BLaER1 treated with 17β-estradiol and CSF1 and Interleukin-3, amounts not matched to agents 10 nM and 100 nM (cell line): Measurements from ENCODE around the gene RAP1A.
"Not testable (repeated sequence)": the region's sequence is repeated elsewhere in the genome, so short reads cannot be mapped to it uniquely, and the experiment has no call there.

ENCODE experiments used
- H3K27ac ChIP-seq, 11 experiments: shearing (Covaris generic); formaldehyde crosslinking; 2 replicates each; pipeline ENCODE4 v1.8.1; 2022
- H3K27me3 ChIP-seq, 11 experiments: shearing (Covaris generic); formaldehyde crosslinking; 2 replicates each; pipeline ENCODE4 v1.8.1; 2022
- H3K36me3 ChIP-seq, 11 experiments: shearing (Covaris generic); formaldehyde crosslinking; 2 replicates each; pipeline ENCODE4 v1.8.1; 2022
- H3K4me1 ChIP-seq, 10 experiments: shearing (Covaris generic); formaldehyde crosslinking; 2 replicates each; pipeline ENCODE4 v1.8.1; 2022
- H3K4me2 ChIP-seq, 11 experiments: shearing (Covaris generic); formaldehyde crosslinking; 2 replicates each; pipeline ENCODE4 v1.8.1; 2022
- H3K4me3 ChIP-seq, 10 experiments: shearing (Covaris generic); formaldehyde crosslinking; 2 replicates each; pipeline ENCODE4 v1.8.1; 2022
- H3K9ac ChIP-seq, 11 experiments: shearing (Covaris generic); formaldehyde crosslinking; 2 replicates each; pipeline ENCODE4 v1.8.1; 2022
- H3K9me3 ChIP-seq, 11 experiments: shearing (Covaris generic); formaldehyde crosslinking; replicated peaks in 1 of 11; 2 replicates each; pipeline ENCODE4 v1.8.1; 2022
- H4K20me1 ChIP-seq, 11 experiments: shearing (Covaris generic); formaldehyde crosslinking; 2 replicates each; pipeline ENCODE4 v1.8.1; 2022
- Cebpa-rat ChIP-seq, 11 experiments: shearing (Covaris generic); IDR thresholded peaks; 2 replicates each; pipeline ENCODE4 v1.8.1; 2022

Gene RAP1A

GRCh38 chr1:111671852-111672251, 52.3 kb downstream of the RAP1A start:
- TF ChIP-seq Cebpa-rat (IDR thresholded peaks at IDR 0.05) = no peak
- Histone ChIP-seq H3K36me3 (peaks cover 37 to 82% (median 51%) of the 10 kb centered on the region in 11 experiments), H3K4me3 (no peak overlapping the region), H3K4me2 (0 out of 22 replicates have a peak overlapping the region, but pooled peaks of 1 of the 11 experiments have one; percentile 14), H3K4me1 (peaks cover 0 to 22% (median 6%) of the 10 kb centered on the region in 10 experiments; a peak in 13 of 20 replicates), H3K27me3 (no peaks in the 10 kb centered on the region), H3K27ac (no peak overlapping the region), H3K9me3 (peaks cover 32 to 44% (median 36%) of the 10 kb centered on the region in 11 experiments), H4K20me1 (peaks cover 5 to 98% (median 29%) of the 10 kb centered on the region in 11 experiments; a peak in 17 of 22 replicates), H3K9ac (no peak overlapping the region)

GRCh38 chr1:111672331-111672730, 52.7 kb downstream of the RAP1A start:
- no peaks in the 10 kb centered on the region for H3K27me3 ChIP-seq
- H3K27ac ChIP-seq = no peak overlapping the region
- TF ChIP-seq Cebpa-rat (IDR thresholded peaks at IDR 0.05) = no peak
- peaks cover 36 to 49% (median 41%) of the 10 kb centered on the region in 11 experiments for H3K9me3 ChIP-seq
- H3K4me2 ChIP-seq = no peak overlapping the region
- H3K9ac ChIP-seq = no peak overlapping the region
- peaks cover 0 to 17% (median under 1%) of the 10 kb centered on the region in 10 experiments; a peak in 6 of 20 replicates for H3K4me1 ChIP-seq
- peaks cover 2 to 96% (median 24%) of the 10 kb centered on the region in 11 experiments; a peak in 15 of 22 replicates for H4K20me1 ChIP-seq
- peaks cover 38 to 84% (median 55%) of the 10 kb centered on the region in 11 experiments for H3K36me3 ChIP-seq
- no peak overlapping the region for H3K4me3 ChIP-seq

GRCh38 chr1:111677604-111678003, 58.0 kb downstream of the RAP1A start:
- H3K36me3 ChIP-seq = peaks cover 69 to 95% (median 81%) of the 10 kb centered on the region in 11 experiments
- no peaks in the 10 kb centered on the region for H3K4me1 ChIP-seq
- TF ChIP-seq Cebpa-rat (IDR thresholded peaks at IDR 0.05) = no peak
- H3K4me2 ChIP-seq = no peak overlapping the region
- H3K9ac ChIP-seq = no peak overlapping the region
- peaks cover 88 to 99% (median 94%) of the 10 kb centered on the region in 11 experiments for H3K9me3 ChIP-seq
- H3K4me3 ChIP-seq = no peak overlapping the region
- H4K20me1 ChIP-seq = peaks cover 0 to 76% (median 0%) of the 10 kb centered on the region in 11 experiments; a peak in 12 of 22 replicates
- H3K27ac ChIP-seq = no peak overlapping the region
- no peaks in the 10 kb centered on the region for H3K27me3 ChIP-seq

GRCh38 chr1:111679541-111679940, 60.0 kb downstream of the RAP1A start:
- no peak for TF ChIP-seq Cebpa-rat (IDR thresholded peaks at IDR 0.05)
- Histone ChIP-seq H3K4me1 (no peaks in the 10 kb centered on the region), H3K9me3 (peaks cover 98 to 100% (median 100%) of the 10 kb centered on the region in 11 experiments), H3K4me2 (no peak overlapping the region), H3K36me3 (peaks cover 61 to 83% (median 70%) of the 10 kb centered on the region in 11 experiments), H3K27ac (no peak overlapping the region), H4K20me1 (peaks cover 0 to 58% (median 0%) of the 10 kb centered on the region in 11 experiments; a peak in 7 of 22 replicates), H3K27me3 (no peaks in the 10 kb centered on the region), H3K4me3 (peak overlapping the region in 1 of 10 experiments; percentile 14; a peak in 3 of 20 replicates), H3K9ac (no peak overlapping the region)

- peaks cover 55 to 78% (median 63%) of the 10 kb centered on the region in 11 experiments for H3K36me3 ChIP-seq
- H3K4me1 ChIP-seq, H3K9ac ChIP-seq, H3K4me2 ChIP-seq, H3K27me3 ChIP-seq, H3K27ac ChIP-seq: not testable (repeated sequence)
- 0 out of 20 replicates have a peak overlapping the region, but pooled peaks of 1 of the 10 experiments have one; percentile 7 for H3K4me3 ChIP-seq
- peaks cover 0 to 50% (median 0%) of the 10 kb centered on the region in 11 experiments; a peak in 5 of 22 replicates for H4K20me1 ChIP-seq
- H3K9me3 ChIP-seq = peaks cover 98 to 100% (median 100%) of the 10 kb centered on the region in 11 experiments
These were observed 60.7 kb downstream of the RAP1A start for GRCh38 chr1:111680212-111680800.

- H3K27me3 ChIP-seq, H3K4me3 ChIP-seq, H3K9ac ChIP-seq, H3K4me2 ChIP-seq, H3K27ac ChIP-seq: not testable (repeated sequence)
- peaks cover 0 to 28% (median 15%) of the 10 kb centered on the region in 10 experiments; a peak in 15 of 20 replicates for H3K4me1 ChIP-seq
- peaks cover 0 to 46% (median 9%) of the 10 kb centered on the region in 11 experiments; a peak in 8 of 22 replicates for H4K20me1 ChIP-seq
- H3K9me3 ChIP-seq = peaks cover 56 to 94% (median 88%) of the 10 kb centered on the region in 11 experiments
- H3K36me3 ChIP-seq = peaks cover 5 to 49% (median 26%) of the 10 kb centered on the region in 11 experiments
These were observed 65.9 kb downstream of the RAP1A start for GRCh38 chr1:111685293-111686153.

GRCh38 chr1:111690306-111690617, 70.7 kb downstream of the RAP1A start:
- peak overlapping the region in 4 of 11 experiments; percentile 25 to 62 (median 41); a peak in 4 of 22 replicates for H3K4me2 ChIP-seq

GRCh38 chr1:111691886-111692285, 72.3 kb downstream of the RAP1A start:
- Histone ChIP-seq H3K27me3 (no peaks in the 10 kb centered on the region), H3K4me3 (no peak overlapping the region), H3K9me3 (peaks cover 5 to 35% (median 29%) of the 10 kb centered on the region in 11 experiments; a peak in 19 of 22 replicates), H3K9ac (no peak overlapping the region), H3K27ac (no peak overlapping the region), H3K4me2 (no peak overlapping the region), H3K4me1 (peaks cover 7 to 44% (median 25%) of the 10 kb centered on the region in 10 experiments; a peak in 19 of 20 replicates), H3K36me3 (peaks cover 33 to 86% (median 69%) of the 10 kb centered on the region in 11 experiments), H4K20me1 (peaks cover 0 to 92% (median 17%) of the 10 kb centered on the region in 11 experiments; a peak in 10 of 22 replicates)
- TF ChIP-seq Cebpa-rat (IDR thresholded peaks at IDR 0.05) = no peak

More at GRCh38 chr1:111690306-111690617, 70.7 kb downstream of the RAP1A start:
- Histone ChIP-seq H3K4me1 (peaks cover 0 to 34% (median 15%) of the 10 kb centered on the region in 10 experiments; a peak in 15 of 20 replicates), H3K27me3 (no peaks in the 10 kb centered on the region), H3K36me3 (peaks cover 33 to 69% (median 55%) of the 10 kb centered on the region in 11 experiments), H3K27ac (no peak overlapping the region), H3K4me3 (no peak overlapping the region), H3K9ac (no peak overlapping the region), H3K9me3 (peaks cover 9 to 48% (median 41%) of the 10 kb centered on the region in 11 experiments; a peak in 21 of 22 replicates), H4K20me1 (peaks cover 0 to 85% (median 17%) of the 10 kb centered on the region in 11 experiments; a peak in 10 of 22 replicates)
- no peak for TF ChIP-seq Cebpa-rat (IDR thresholded peaks at IDR 0.05)
